ENCODE results near the gene SFT2D3.

The SFT2D3 gene

GRCh38 chr2:127707890-127708648, 6.8 kb downstream of the SFT2D3 start:
- no peak for DNase-seq (ENCODE audit: low read depth)

DNA sequence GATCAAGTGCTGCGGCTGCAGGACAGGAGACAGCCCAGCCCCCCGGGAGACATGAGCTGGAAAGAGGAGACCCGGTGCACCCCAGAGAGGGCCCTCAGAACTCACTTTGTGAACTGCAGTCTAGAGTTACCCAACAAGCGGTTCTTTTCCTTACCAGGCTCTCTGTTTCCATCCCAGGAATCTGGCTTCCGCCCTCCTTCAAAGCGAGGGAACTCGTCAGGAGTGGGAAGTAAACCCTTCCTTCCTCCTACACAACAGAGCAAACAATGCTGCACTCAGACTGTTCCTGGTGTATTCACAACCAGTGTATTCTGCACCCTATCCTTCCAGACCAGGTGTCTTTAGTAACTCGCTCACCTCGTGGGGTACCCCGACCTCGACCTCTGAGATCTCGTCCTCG, 8.0 kb downstream of the SFT2D3 start:
- DNase-seq (ENCODE audit: low read depth): no peak

- DNase-seq (ENCODE audit: low read depth): no peak
Observed at GRCh38 chr2:127712999-127713398, 11.7 kb downstream of the SFT2D3 start.

DNA sequence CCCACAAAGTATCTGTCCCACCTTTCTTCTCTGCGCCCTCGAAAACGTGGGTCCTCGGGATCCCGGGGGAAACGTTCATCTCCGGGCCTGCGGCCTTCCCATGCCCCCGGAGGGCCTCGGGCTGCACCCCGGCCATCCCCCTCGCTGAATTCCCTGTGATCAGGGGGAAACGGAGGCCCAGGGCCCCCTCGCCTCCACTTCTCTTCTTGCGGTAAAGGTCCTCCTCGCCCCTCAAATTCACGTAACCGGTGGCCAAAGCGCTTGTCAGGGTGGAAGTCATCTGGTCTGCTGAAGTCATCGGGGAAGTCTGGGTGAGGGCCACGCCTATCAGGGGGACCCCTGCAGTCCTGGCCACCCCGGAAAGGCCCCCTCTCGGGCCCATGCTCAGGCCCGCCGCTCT, 12.3 kb downstream of the SFT2D3 start:
- no peak for DNase-seq (ENCODE audit: low read depth)

DNA sequence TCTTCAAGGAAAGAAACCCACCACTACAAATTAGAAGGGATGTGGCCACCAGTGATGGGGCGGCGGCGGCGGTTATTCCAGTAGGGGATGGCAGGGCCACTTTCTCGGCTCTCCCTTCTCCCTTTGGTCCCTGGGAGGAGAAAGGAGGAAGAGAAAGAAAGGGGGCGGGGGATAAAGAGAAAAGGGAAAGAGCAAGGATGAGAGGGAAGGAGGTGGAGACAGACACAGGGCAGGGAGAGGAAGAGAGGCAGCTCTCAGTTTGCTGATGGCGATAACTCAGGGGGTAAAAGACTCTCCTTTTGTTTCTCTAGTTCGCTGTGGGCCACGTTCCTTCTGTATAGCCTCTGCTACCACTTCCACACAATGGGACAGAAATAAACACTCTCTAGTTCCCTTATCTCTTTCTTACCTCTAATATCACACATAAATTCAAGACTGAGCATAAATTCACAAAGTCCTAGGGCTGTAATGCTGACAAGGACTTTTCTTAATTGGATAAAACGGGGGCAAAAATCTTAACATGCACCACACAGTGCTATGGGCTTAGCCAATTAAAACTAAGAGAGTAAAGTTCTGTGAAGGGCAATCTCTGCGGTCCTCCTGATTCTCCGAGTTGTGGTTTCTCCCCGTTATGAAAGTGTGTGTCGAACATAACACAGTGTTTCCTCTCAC, 14.6 kb downstream of the SFT2D3 start:
- no peak for DNase-seq (ENCODE audit: low read depth)

DNA sequence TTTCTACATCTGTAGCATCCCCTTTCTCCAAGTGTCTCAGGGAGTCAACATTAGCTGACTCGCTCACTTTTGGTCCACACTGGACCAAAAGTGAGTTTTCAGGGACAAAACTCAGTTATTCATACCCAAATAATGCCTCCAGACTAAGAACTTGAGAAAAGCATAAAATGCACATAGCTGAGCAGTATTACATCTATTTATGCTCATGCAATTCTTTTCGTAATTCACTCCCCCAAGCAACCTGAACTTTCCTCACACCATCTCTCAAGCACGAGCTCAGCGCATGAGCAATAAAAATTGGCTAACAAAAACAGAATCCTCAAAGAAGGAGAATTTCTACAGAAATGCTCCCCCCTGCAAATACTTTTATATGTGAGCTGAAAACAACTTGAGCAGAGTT, 17.0 kb downstream of the SFT2D3 start:
- no peak for DNase-seq (ENCODE audit: low read depth)

DNA sequence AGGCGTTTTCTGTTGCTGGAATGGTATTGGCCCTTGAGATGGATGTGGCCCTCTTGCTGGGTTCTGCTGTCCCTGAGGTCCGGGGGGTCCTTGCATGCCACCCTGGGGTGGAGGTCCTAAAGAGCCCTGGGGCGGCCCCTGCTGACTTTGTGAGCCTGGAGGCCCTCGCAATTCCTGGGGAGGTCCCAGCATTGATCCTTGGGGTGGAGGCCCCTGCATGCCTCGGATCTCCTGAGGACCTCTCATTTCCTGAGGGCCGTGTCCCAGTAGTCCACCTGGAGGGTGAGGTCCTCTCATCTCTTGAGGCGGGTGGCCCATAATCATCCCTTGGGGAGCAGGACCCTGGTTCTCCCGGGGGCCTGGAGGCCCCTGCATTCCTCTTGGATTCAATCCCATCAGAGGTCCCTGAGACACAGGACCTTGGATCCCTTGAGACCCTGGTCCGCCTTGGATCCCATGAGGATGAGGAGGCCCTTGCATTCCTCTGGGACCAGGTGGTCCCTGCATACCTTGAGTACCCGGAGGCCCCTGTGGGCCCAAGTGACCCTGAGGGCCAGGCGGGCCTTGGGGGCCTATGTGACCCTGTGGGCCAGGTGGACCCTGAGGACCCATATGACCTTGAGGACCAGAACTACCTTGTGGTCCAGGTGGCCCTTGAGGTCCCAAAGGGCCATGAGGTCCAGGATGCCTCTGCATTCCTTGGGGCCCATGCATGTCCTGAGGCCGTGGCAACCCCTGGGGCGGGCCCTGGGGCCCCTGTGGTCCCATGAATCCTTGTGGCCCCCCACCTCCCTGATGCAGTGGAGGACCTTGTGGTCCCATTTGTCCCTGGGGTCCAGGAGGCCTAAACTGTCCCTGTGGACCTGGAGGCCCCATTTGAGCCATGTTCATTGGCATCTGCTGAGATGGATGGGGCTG, 18.3 kb downstream of the SFT2D3 start:
- no peak for DNase-seq (ENCODE audit: low read depth)

- no peak for DNase-seq (ENCODE audit: low read depth)
Observed at GRCh38 chr2:127721311-127721977, 20.1 kb downstream of the SFT2D3 start.

GRCh38 chr2:127721978-127722355, 20.7 kb downstream of the SFT2D3 start:
- no peak for DNase-seq (ENCODE audit: low read depth)

GRCh38 chr2:127722807-127723206, 21.5 kb downstream of the SFT2D3 start:
- no peak for DNase-seq (ENCODE audit: low read depth)

GRCh38 chr2:127726158-127726880, 25.0 kb downstream of the SFT2D3 start:
- no peak for DNase-seq (ENCODE audit: low read depth)

- no peak for DNase-seq (ENCODE audit: low read depth)
Observed at GRCh38 chr2:127733113-127733815, 32.0 kb downstream of the SFT2D3 start.

GRCh38 chr2:127733816-127734537, 32.7 kb downstream of the SFT2D3 start:
- DNase-seq (ENCODE audit: low read depth): no peak

GRCh38 chr2:127735044-127735443, 33.7 kb downstream of the SFT2D3 start:
- no peak for DNase-seq (ENCODE audit: low read depth)

DNA sequence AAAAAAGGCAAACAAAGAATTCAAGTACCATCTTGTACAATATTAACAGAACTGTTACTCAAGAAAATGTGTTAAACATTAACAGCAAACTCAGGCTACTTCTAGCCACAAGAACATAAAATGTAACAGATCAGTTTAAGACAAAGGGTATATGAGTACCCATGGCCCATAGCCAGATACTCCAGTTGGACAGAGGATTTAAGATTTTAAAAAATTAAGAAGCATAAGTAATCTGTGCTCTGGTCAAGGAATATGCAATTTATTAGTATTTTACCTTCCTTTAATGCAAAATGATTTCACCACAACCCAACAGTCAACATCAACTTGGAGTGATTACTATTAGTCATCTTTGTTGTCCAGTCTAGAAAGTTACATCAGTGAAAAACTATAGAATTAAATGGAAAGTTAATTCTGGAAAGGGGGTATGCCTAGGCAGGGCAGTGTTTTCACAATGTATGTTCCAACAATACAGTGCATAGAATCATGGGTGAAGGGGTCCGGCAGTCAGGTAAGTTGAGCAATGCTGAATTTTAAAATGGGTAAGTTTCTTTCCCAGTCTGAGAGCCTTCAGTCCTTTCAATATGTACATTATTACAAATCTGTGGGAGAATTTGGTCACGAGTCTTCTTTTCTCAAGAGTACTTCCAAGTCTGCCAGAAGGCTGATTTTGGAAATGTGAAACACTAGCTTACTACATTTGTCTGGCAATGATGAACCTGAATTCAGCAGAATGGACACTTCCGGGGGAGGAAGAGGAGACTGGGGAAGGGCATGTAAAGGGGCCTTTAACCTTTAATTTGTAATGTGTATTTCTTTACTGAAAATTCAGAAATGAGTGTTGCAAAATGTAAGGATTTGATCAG, 34.5 kb downstream of the SFT2D3 start:
- DNase-seq (ENCODE audit: low read depth): no peak

DNA sequence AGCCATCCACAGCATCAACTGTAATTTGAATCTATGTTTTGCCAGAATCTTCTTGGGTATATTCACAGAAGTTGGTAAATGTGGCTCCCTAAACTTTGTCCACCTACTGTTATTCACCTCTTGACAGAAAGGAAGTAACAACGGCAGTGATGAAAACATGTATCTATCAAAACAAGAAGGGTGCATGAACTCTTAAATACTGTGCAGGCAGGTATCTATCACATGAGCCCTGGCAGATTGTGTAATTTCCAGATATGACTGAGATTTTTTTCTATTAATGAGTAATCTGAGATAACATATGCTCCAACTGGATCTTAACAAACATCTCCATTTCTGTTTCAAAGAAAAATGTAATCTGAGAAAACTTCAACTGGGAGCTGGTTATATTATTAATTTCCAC, 36.6 kb downstream of the SFT2D3 start:
- no peak for DNase-seq (ENCODE audit: low read depth)

GRCh38 chr2:127739800-127740199, 38.5 kb downstream of the SFT2D3 start:
- no peak for DNase-seq (ENCODE audit: low read depth)

GRCh38 chr2:127740665-127741288, 39.5 kb downstream of the SFT2D3 start:
- DNase-seq (ENCODE audit: low read depth): no peak
